Umbilical cord (tissue), 2 donors: ENCODE results near the gene GSTT2B. TPM values are rescaled to one million over a fixed set of nuclear protein-coding genes. Genes with fewer than 3 reads are reported as not detected.
"Not testable (repeated sequence)": the region's sequence is repeated elsewhere in the genome, so short reads cannot be mapped to it uniquely, and the experiment has no call there.

Source experiments
- DNase-seq: peaks from one replicate; pipeline ENCODE4 v3.0.0-alpha.2; 2015; ENCODE audit warnings: low spot score
- total RNA-seq: library from RNA; depleted of rRNA; stranded (reverse); fragments of >200 nt; gene quantifications from one replicate; pipeline ENCODE4 v1.2.3, GENCODE V29; 2014; ENCODE audit warnings: low replicate concordance; ENCODE audit not compliant: insufficient read depth

Gene GSTT2B
- total RNA-seq, 1 donor from 2014 or later: 7.2 TPM

DNA sequence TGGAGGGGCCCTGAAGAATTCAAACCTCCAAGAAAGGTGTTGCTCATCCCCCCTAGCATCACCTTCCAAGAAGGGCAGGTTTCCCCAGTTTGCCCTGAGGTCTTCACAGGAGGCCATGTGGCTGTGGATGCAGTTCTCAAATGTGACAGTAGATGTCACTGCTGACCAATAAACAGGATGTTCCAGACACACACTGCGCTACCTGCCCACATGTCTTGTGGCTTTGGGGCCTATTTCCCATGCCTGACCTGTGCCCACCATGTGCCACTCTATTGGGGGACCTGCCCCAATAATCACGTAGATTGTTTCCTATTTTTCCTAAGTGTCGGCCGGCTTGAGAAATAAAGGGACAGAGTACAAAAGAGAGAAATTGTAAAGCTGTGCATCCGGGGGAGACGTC, 23.4 kb upstream of the GSTT2B start:
- DNase-seq: peak; percentile 51

DNA sequence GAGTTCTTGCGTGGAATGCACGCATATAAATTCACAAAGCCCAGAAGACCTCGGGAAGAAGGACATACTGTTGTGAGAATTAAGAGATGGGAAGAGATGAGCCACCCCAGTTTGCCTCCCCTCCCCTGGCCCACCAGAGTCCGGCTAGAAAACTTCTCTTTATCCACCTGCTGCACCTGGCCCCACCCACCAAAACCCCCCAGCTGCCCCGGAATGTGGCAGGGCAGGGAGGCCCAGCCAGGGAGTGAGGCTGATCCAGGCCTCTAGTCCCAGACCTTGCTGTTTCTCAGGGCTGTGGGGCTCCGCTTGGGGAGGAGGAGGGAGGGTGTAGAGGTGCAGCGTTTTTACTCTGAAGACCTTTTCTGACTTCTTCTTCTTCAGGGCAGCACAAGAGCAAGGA, 19.6 kb upstream of the GSTT2B start:
- not testable (repeated sequence) for DNase-seq

DNA sequence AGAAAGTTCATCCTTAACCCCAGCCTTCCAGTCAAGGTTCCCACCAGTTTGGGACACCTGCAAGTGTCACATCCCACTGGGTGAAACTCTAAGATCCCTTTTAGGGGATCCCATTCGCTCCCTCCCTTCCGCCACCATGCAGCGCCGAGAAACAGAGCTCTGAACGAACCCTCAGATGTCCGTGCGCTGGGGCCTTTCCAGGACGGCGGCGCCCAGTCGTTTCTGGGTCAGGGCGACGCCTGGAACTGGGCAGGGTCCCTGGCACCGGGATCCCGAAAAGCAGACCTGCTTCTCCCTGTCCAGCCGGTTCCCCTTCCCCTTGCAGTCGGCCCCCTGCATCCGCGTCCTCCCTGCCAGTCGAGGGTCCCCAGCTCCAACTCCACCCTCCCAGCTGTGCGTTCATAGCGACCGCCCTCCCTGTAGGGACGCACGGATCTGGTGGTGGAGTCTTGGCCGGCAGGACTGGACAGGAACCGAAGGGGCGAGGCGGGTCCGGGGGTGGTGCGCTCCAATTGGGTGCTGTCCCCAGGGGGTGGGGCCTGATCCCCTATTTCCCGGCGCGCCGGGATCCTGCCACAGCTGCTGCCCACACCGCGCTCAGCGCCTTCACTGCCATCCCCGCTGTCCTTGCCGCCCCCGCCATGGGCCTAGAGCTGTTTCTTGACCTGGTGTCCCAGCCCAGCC, 18.7 kb upstream of the GSTT2B start, which contains the start of gene GSTT2:
TSS of gene GSTT2 (plus strand) at position 578 of the 684 bp plus-strand sequence.
- DNase-seq: not testable (repeated sequence)

DNA sequence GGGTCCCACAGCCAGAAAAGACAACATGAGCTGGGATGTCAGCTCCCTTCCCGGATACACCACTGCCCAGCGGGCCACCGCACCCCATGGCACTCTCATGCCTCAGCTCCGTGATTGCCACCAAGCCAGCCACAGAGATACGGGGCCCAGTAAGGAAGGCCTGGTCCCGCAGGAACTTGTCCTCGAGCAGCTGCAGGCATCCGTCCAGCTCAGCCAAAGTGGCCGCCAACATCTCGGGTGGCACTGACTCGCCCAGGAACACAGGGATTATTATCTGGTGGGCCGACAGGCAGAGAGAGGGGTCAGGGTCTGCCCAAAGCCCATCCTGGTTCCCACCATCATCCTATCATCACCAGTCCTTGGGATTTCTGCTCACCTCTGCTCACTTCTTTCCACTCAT, 16.3 kb upstream of the GSTT2B start:
- not testable (repeated sequence) for DNase-seq

DNA sequence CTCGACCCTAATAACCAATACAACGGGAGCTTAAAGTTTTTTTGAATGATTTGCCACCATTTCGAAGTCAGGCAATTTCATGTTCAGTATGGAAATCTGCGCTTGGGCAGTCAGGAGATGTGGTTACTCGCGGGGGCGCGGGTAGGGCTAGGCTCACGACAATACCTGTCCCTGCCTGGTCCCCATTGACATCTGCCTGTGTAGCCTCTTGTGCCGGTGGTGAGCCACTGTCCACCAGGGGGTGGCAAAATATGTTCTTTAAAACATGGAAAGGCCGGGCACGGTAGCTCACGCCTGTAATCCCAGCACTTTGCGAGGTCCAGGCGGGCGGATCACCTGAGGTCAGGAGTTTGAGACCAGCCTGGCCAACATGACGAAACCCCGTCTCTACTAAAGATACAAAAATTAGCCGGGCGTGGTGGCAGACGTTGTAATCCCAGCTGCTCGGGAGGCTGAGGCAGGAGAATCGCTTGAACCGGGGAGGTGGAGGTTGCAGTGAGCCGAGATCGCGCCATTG, 13.9 kb upstream of the GSTT2B start:
- not testable (repeated sequence) for DNase-seq

DNA sequence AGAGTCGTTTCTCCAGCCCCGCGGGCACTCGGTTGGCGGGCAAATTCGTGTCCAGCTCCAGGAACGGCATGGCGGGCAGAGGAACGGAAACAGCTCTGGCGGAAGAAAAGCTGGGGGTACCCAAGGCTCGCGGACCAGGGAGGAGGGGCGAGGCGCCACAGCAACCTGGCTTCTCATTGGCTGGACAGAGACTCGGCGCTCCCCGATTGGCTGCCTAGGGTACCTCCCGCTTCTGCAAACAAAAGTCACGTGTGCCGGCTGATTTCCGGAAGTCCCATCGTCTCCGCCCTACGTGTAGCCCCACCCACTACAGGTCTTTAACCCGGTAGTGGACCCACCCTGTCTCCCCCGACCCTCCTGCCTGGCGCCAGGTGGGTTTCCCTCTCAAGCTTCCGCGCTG, 13.3 kb upstream of the GSTT2B start, which contains the start of gene DDT:
TSS of gene DDT (minus strand) at position 97 of the 400 bp plus-strand sequence. CDS start at position 70, 27 bp downstream.
- not testable (repeated sequence) for DNase-seq

DNA sequence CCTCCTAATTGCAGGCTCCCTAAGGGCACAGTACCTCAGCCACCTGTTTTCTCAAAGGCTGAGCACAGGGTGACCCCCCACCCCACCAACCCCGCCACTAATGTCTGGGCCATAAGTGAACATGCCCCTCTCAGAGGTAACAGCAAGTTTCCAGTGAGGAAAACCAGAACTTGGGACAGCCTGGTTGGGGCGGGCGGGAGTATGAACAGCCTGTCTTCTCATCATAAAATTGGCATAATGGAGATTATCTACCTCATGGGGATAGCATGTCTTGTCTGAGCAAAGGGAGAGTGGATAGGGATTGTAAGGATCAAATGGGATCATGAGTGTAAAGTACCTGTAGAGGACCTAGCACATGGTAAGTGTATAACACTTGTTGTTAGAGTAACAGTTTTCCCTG, 10.9 kb upstream of the GSTT2B start:
- DNase-seq: not testable (repeated sequence)

DNA sequence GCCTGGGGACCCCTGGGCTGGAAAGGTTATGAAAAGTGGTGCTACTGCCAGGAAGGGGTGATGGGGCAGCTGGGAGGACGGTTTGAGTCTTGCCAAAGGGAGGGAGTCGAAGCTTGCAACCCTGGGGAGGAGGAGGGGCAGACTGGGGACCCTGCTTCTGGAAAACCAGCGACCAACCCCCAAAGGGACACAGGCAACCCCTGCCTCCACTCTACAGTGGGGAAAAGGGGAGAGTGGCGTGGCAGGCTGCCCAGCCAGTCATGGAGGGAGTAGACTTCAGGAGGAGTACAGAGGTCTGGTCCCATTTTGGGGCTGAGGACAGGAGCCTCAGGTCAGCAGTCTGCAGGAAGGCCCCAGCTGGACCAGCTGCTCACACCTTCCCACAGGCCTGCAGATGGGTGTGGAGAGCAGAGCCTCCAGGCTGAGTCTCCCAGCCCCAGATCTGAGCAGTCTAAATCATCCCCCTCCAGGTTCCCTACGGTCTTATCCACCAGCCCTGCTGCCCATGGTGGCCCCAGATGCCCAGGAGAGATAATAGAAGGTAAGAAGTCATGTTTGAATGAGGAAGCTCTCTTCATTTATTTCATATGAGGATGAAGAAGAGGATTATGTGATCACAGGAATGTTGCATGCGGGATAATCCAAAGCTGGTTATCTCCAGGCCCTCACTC, 10.0 kb upstream of the GSTT2B start:
- no peak for DNase-seq

DNA sequence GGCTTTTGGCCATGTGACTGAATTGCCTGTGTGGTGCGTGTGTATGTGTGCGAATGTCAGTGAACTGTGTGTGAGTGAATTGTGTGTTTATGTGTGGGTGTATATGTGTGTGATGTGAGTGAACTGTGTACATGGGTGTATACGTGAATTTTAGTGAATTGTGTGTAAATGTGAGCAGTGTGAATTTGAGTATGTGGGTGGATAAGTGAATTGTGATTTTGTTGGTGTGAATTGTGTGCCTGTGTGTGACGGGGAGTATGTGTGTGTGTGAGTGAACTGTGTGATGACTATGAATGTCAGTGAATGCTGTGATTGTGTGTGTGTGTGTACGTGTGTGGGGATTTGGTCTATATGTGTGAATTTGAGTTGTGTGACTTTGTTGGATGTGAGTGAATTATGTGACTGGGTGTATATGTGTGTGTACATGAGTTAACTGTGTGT, 9.2 kb upstream of the GSTT2B start:
- no peak for DNase-seq

DNA sequence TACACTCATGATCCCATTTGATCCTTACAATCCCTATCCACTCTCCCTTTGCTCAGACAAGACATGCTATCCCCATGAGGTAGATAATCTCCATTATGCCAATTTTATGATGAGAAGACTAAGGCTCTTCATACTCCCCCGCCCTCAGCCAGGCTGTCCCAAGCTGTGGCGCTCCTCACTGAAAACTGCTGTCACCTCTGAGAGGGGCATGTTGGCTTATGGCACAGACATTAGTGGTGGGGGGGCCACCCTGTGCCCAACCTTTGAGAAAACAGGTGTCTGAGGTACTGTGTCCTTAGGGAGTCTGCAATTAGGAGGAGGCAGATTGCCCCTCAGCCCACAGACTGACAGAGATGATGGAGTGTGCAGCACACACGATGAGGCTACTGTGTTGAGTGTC, 8.1 kb upstream of the GSTT2B start:
- no peak for DNase-seq

DNA sequence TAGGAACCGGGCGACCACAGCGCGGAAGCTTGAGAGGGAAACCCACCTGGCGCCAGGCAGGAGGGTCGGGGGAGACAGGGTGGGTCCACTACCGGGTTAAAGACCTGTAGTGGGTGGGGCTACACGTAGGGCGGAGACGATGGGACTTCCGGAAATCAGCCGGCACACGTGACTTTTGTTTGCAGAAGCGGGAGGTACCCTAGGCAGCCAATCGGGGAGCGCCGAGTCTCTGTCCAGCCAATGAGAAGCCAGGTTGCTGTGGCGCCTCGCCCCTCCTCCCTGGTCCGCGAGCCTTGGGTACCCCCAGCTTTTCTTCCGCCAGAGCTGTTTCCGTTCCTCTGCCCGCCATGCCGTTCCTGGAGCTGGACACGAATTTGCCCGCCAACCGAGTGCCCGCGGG, 5.6 kb upstream of the GSTT2B start, which contains the start of gene DDTL:
TSS of gene DDTL (plus strand) at position 321 of the 400 bp plus-strand sequence. CDS start at position 348, 27 bp downstream.
- not testable (repeated sequence) for DNase-seq

DNA sequence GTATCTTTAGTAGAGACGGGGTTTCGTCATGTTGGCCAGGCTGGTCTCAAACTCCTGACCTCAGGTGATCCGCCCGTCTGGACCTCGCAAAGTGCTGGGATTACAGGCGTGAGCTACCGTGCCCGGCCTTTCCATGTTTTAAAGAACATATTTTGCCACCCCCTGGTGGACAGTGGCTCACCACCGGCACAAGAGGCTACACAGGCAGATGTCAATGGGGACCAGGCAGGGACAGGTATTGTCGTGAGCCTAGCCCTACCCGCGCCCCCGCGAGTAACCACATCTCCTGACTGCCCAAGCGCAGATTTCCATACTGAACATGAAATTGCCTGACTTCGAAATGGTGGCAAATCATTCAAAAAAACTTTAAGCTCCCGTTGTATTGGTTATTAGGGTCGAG, 5.1 kb upstream of the GSTT2B start:
- DNase-seq: not testable (repeated sequence)

DNA sequence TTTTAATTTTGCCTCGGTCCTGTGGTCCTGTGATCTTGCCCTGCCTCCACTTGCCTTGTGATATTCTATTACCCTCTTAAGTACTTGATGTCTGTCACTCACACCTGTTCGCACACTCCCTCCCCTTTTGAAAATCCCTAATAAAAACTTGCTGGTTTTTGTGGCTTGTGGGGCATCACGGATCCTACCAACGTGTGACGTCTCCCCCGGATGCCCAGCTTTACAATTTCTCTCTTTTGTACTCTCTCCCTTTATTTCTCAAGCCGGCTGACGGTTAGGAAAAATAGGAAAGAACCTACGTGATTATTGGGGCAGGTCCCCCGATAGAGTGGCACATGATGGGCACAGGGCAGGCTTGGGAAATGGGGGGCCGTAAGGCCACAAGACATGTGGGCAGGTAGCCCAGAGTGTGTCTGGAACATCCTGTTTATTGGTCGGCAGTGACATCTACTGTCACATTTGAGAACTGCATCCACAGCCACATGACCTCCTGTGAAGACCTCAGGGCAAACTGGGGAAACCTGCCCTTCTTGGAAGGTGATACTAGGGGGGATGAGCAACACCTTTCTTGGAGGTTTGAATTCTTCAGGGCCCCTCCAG, 4.6 kb downstream of the GSTT2B start:
- DNase-seq: peak; percentile 80

DNA sequence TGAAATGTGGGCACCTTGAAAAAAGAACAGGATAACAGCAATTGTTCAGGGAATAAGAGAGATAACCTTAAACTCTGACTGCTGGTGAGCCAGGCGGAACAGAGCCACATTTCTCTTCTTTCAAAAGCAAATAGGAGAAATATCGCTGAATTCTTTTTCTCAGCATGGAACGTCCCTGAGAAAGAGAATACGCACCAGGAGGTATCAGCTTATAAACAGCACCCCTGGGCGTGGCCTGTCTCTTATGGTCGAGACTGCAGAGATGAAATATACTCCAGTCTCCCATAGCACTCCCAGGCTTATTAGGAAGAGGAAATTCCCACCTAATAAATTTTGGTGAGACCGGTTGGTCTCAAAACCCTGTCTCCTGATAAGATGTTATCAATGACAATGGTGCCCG, 5.1 kb downstream of the GSTT2B start:
- DNase-seq: not testable (repeated sequence)

DNA sequence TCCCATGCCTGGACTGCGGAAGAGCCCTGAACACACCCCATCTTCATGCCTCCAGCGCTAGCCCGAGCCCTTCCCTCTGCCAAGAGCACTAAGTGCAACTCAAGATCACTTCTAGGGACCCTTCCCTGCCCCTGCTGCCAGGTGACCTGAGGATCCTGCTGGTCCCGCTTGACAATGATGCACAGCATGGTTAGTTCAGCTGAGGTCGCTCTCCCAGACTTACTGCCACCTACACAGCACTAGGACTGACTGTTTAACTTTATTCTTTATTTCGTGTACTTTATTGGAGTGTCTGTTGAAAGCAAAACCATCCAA, 6.0 kb downstream of the GSTT2B start:
- not testable (repeated sequence) for DNase-seq

DNA sequence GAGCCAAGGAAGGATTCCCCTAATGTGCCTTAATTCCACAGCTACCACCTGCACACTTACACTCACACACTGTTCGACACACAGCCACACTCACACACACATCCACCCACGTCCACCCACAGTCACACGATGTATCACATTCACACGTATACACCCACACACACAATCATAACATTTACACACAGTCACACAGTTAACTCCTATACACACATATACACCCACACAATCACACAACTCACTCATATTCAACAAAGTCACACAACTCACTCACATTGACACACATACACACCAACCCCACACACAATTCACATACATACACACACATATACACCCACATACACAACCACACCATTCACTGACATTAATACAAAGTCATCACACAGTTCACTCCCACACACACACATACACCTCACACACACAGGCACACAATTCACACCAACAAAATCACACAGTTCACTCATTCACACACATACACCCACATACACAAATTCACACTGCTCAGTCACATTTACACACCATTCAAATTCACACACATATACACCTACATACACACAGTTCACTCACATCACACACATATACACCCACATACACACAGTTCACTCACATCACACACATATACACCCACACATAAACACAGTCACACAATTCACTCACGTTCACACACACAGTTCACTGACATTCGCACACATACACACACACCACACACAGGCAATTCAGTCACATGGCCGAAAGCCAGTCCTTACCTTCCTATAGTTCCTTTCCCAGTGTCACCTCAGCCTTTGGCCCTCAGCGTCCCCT, 6.6 kb downstream of the GSTT2B start:
- DNase-seq: not testable (repeated sequence)

DNA sequence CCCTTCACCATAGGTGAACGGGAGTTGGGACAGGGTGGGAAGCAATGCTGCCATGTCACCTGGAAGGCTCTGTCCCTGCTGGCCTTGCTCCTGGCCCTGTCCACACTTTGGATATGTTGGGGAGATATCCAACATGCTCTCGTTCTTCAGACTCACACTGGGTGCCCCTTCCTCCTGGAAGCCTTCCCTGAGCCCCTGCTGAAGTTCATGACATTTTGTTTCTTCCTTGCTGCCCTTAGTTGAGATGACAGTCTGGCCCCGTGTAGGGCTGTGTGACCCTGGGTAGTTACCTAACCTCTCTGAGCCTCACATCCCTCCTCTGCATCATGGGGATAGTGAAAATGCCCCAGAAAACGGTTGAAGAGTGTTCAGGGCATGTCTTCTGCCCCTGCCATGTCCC, 7.5 kb downstream of the GSTT2B start:
- not testable (repeated sequence) for DNase-seq

DNA sequence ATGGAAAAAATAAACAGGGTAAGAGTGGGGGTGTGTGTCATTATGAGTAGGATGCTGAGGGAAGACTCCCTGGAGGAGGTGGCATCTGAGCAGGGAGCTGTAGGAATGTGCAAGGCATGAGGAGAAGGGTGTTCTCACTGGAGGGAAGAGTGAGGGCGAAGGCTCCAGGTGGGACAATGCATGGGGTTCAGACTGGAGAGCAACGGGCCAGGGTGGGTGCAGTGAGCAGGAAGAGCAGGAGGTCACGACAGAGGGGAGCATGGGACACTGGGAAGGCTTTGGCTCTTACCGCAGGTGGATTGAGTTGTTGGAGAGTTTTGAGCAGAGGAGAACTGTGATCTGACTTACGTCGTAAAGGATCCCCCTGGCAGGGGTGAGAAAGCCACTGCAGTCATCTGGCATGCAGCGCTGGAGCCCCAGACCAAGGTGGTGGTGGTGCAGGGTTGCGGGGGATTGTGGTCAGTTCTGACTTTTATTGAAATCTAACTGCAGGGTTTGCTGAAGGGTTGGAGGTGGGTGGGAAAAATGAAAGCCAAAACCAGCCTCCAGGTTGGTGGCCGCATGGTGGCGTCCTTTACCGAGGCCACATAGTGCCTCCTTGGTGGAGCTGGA, 8.1 kb downstream of the GSTT2B start:
- not testable (repeated sequence) for DNase-seq

DNA sequence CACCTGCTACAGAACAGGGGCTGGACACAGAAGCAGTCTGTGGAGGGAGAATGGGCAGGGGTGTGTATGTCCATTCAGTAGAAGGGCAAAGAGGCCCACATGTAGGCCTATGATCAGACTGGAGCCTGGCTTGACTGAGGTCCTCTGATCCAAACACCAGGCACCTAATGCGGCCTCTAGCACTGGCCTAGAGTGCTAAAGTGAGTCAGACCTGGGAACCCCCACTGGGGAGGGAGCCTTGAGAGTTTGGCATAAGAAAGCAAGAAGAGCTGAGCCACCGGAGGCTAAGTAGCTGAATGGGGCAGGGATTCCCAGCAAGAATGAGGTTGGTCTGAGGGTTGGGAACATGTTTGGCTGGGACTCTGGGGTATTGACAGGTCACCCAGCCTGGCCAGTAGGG, 9.6 kb downstream of the GSTT2B start:
- DNase-seq: not testable (repeated sequence)

DNA sequence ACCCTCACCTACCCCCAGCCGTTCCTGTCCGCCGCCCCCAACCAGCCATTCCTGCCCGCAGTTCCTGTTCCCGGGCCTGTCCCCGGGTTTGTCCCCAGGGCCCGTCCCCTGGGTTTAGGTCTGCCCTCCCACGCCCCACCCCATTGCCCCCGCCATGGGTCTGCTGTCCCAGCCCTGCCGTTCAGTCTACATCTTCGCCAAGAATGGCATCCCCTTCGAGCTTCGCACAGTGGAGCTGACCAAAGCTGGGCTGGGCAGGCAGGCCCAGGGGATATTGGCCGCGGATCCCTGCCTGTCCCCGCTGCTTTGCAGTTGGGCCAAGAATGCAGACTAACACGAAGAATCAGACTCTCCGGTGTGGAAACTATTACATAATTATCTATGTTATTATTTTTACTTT, 11.2 kb downstream of the GSTT2B start:
- not testable (repeated sequence) for DNase-seq

DNA sequence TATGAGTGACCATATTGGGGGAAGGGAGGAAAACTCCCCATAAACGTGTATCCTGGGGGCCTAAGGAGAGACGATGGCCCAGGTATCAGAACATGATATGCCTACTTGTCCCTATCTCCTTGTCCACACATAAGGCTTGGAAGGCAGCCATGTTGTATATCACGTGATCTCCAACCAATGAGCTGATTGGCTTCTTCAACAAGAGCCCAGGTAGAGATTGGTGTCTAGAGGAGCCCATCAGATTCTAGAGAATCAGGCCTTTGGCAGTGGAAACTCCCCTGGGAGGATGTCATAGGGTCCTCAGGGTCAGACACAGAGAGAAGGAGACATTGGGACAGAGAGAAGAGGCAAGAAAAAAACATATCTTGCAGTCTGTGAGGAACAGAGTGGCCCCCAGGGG, 13.6 kb downstream of the GSTT2B start:
- DNase-seq: not testable (repeated sequence)
